Activated naive CD4-positive, alpha-beta T cell treated with anti-CD3 and anti-CD28 coated beads, Interleukin-2, amount 50 U/mL, for 16 hours (primary cell): Measurements from ENCODE around the gene PEDS1.
"Not testable (repeated sequence)": the region's sequence is repeated elsewhere in the genome, so short reads cannot be mapped to it uniquely, and the experiment has no call there.

ENCODE experiments used
- DNase-seq: peaks from one replicate; pipeline ENCODE4 v3.0.0-alpha.2; 2020

Gene PEDS1

GRCh38 chr20:50152394-50153152 is 950 bp downstream of the PEDS1 start:
- no peak for DNase-seq

GRCh38 chr20:50151034-50151743 is 2.3 kb downstream of the PEDS1 start:
- no peak for DNase-seq

GRCh38 chr20:50149481-50150254 is 3.9 kb downstream of the PEDS1 start:
- no peak for DNase-seq

GRCh38 chr20:50146732-50147662 is 6.5 kb downstream of the PEDS1 start:
- DNase-seq: peak; percentile 73

GRCh38 chr20:50146214-50146613 is 7.3 kb downstream of the PEDS1 start:
- DNase-seq: no peak

GRCh38 chr20:50145566-50145965 is 8.0 kb downstream of the PEDS1 start:
- DNase-seq: no peak

- DNase-seq: no peak
Observed at GRCh38 chr20:50144362-50144761, 9.2 kb downstream of the PEDS1 start.

- no peak for DNase-seq
Observed at GRCh38 chr20:50142812-50143211, 10.7 kb downstream of the PEDS1 start.

- no peak for DNase-seq
Observed at GRCh38 chr20:50141811-50142561, 11.5 kb downstream of the PEDS1 start.

GRCh38 chr20:50141018-50141675 is 12.4 kb downstream of the PEDS1 start:
- no peak for DNase-seq

- DNase-seq: no peak
Observed at GRCh38 chr20:50140339-50140859, 13.1 kb downstream of the PEDS1 start.

- no peak for DNase-seq
Observed at GRCh38 chr20:50138479-50139393, 14.8 kb downstream of the PEDS1 start.

- no peak for DNase-seq
Observed at GRCh38 chr20:50138120-50138478, 15.4 kb downstream of the PEDS1 start.

- not testable (repeated sequence) for DNase-seq
Observed at GRCh38 chr20:50137702-50138101, 15.8 kb downstream of the PEDS1 start.

- DNase-seq: no peak
Observed at GRCh38 chr20:50136822-50137599, 16.5 kb downstream of the PEDS1 start.

- not testable (repeated sequence) for DNase-seq
Observed at GRCh38 chr20:50135157-50135556, 18.4 kb downstream of the PEDS1 start.

GRCh38 chr20:50133474-50134217 is 19.9 kb downstream of the PEDS1 start:
- no peak for DNase-seq

GRCh38 chr20:50133041-50133440 is 20.5 kb downstream of the PEDS1 start:
- no peak for DNase-seq
